Glomerular visceral epithelial cell (primary cell): Measurements from ENCODE around the gene TIMP2.

Source experiments
- DNase-seq: peaks from one replicate; pipeline ENCODE4 v3.0.0-alpha.2; 2016; ENCODE audit errors: extremely low spot score

TIMP2 gene

GRCh38 chr17:78818152-78818846, 106.9 kb downstream of the TIMP2 start:
- no peak for DNase-seq

GRCh38 chr17:78817123-78817522, 108.1 kb downstream of the TIMP2 start:
- DNase-seq = no peak

GRCh38 chr17:78815696-78816095, 109.5 kb downstream of the TIMP2 start:
- DNase-seq = no peak

- no peak for DNase-seq
Measured at GRCh38 chr17:78812855-78813254, 112.3 kb downstream of the TIMP2 start.

GRCh38 chr17:78808163-78808562, 117.0 kb downstream of the TIMP2 start:
- DNase-seq = no peak

GRCh38 chr17:78806451-78806850, 118.7 kb downstream of the TIMP2 start:
- DNase-seq = no peak

- no peak for DNase-seq
Measured at GRCh38 chr17:78805301-78805700, 119.9 kb downstream of the TIMP2 start.

- DNase-seq = no peak
Measured at GRCh38 chr17:78804777-78805176, 120.4 kb downstream of the TIMP2 start.

- no peak for DNase-seq
Measured at GRCh38 chr17:78803186-78803845, 121.9 kb downstream of the TIMP2 start.
